GM12878 (cell line): ENCODE measurements around the gene RPS27L. TPM values are rescaled to one million over a fixed set of nuclear protein-coding genes. Genes with fewer than 3 reads are reported as not detected.
"Not testable (repeated sequence)": the region's sequence is repeated elsewhere in the genome, so short reads cannot be mapped to it uniquely, and the experiment has no call there.

Experiments used
- ATAC-seq: fragments of 200-7000 bp; cut with Tn5 transposase; 3 replicates; pipeline ENCODE4 v1.9.1; 2020; ENCODE audit warnings: mild to moderate bottlenecking, moderate library complexity
- BruUV-seq: library from RNA; stranded (reverse); fragments of 400-500 nt; replicated peaks from 2 replicates; lab custom pipeline; 2021; lab: Mats Ljungman, UMichigan
- CTCF ChIA-PET: fragments of 300-600 bp; sonication (Branson Sonifier 250); formaldehyde crosslinking; extraction: SDS; loops from one replicate; lab custom pipeline; 2021; ENCODE audit warnings: inconsistent platforms; lab: Yijun Ruan, JAX
- POLR2A ChIA-PET: fragments of 350-600 bp; formaldehyde crosslinking; extraction: SDS; loops from one replicate; lab custom pipeline; 2021; ENCODE audit warnings: inconsistent platforms; lab: Charles Lee
- RAD21 ChIA-PET: fragments of 300-600 bp; sonication (Branson Sonifier 250); formaldehyde crosslinking; loops from one replicate; lab custom pipeline; 2023; ENCODE audit warnings: antibody characterized with exemption; ENCODE audit not compliant: unreplicated experiment; lab: Charles Lee
- SMC1A ChIA-PET: fragments of 300-600 bp; sonication (Branson Sonifier 250); formaldehyde crosslinking; loops from one replicate; lab custom pipeline; 2023; ENCODE audit not compliant: unreplicated experiment, uncharacterized antibody; lab: Charles Lee
- DNase-seq: peaks from one replicate; pipeline ENCODE4 v3.0.0-alpha.2; 2011; ENCODE audit warnings: low read depth, low spot score
- FAIRE-seq: peaks from 3 replicates; lab custom pipeline; 2011; peaks lifted over from hg19 to GRCh38; lab: Jason Lieb, UNC
- H2AFZ ChIP-seq: 2 replicates; pipeline ENCODE4 v1.6.0; 2011; ENCODE audit warnings: low read depth, low read length, control low read depth; ENCODE audit not compliant: control insufficient read depth
- H3K27ac ChIP-seq: 2 replicates; pipeline ENCODE4 v1.5.1; 2011; ENCODE audit warnings: control low read depth; ENCODE audit not compliant: control insufficient read depth, insufficient read depth
- H3K27me3 ChIP-seq, 2 experiments: replicated peaks in 1 of 2; 2 replicates each; pipeline versions ENCODE4 v1.6.0 to v1.6.1; 2011; ENCODE audit warnings: low read length in 1 of 2; ENCODE audit not compliant: control insufficient read depth in 2 of 2, insufficient read depth in 2 of 2
- H3K36me3 ChIP-seq, 2 experiments: 2 replicates each; pipeline ENCODE4 v1.5.1; 2011; ENCODE audit warnings: low read length in 1 of 2; ENCODE audit not compliant: control insufficient read depth in 2 of 2, insufficient read depth in 2 of 2
- H3K4me1 ChIP-seq: 2 replicates; pipeline ENCODE4 v1.6.1; 2011; ENCODE audit warnings: mild to moderate bottlenecking, low read length, moderate library complexity, mixed read lengths; ENCODE audit not compliant: control insufficient read depth, insufficient read depth
- H3K4me2 ChIP-seq: 2 replicates; pipeline ENCODE4 v1.6.0; 2011; ENCODE audit warnings: control low read depth; ENCODE audit not compliant: control insufficient read depth, insufficient read depth
- H3K4me3 ChIP-seq: fragments of 200-600 bp; sonication (generic); 2 replicates; pipeline ENCODE4 v1.5.1; 2016
- H3K79me2 ChIP-seq: 2 replicates; pipeline ENCODE4 v1.6.0; 2011; ENCODE audit warnings: low read length; ENCODE audit not compliant: control insufficient read depth, insufficient read depth
- H3K9ac ChIP-seq: 2 replicates; pipeline ENCODE4 v1.8.0; 2011; ENCODE audit warnings: low read length, control low read depth, mixed read lengths; ENCODE audit not compliant: control insufficient read depth, insufficient read depth
- H3K9me3 ChIP-seq: replicated peaks from 3 replicates; pipeline ENCODE4 v1.5.1; 2011; ENCODE audit warnings: mild to moderate bottlenecking, low read length; ENCODE audit not compliant: control insufficient read depth, insufficient read depth
- H4K20me1 ChIP-seq: 2 replicates; pipeline ENCODE4 v1.6.0; 2011; ENCODE audit not compliant: control insufficient read depth, insufficient read depth
- CBX5 ChIP-seq: sonication (generic); IDR thresholded peaks from 2 replicates; pipeline ENCODE4 v1.6.1; 2016; ENCODE audit warnings: low read depth, moderate library complexity, mild to moderate bottlenecking, inconsistent platforms
- HDGF ChIP-seq: fragments of 450-650 bp; IDR thresholded peaks from 2 replicates; pipeline ENCODE4 v1.6.1; 2016; ENCODE audit warnings: antibody characterized with exemption
- KDM1A ChIP-seq: fragments of 200-600 bp; sonication (generic); IDR thresholded peaks from 2 replicates; pipeline ENCODE4 v1.6.1; 2016; ENCODE audit warnings: borderline replicate concordance
- NR2C1 ChIP-seq: fragments of 450-650 bp; IDR thresholded peaks from 2 replicates; pipeline ENCODE4 v1.6.1; 2017; ENCODE audit warnings: antibody characterized with exemption, mild to moderate bottlenecking, moderate library complexity
- PAX8 ChIP-seq: fragments of 450-650 bp; IDR thresholded peaks from 2 replicates; pipeline ENCODE4 v1.6.1; 2017; ENCODE audit warnings: mild to moderate bottlenecking, moderate library complexity
- RB1 ChIP-seq: fragments of 450-650 bp; formaldehyde crosslinking; IDR thresholded peaks from 2 replicates; pipeline ENCODE4 v1.6.1; 2017; ENCODE audit warnings: mild to moderate bottlenecking, borderline replicate concordance
- SKIL ChIP-seq: fragments of 450-650 bp; IDR thresholded peaks from 2 replicates; pipeline ENCODE4 v1.6.1; 2017; ENCODE audit warnings: mild to moderate bottlenecking, low read depth, inconsistent platforms; ENCODE audit not compliant: poor library complexity, severe bottlenecking
- WGBS: methylation state at CpG from one replicate; pipeline ENCODE4 v1.1.6; 2016; ENCODE audit warnings: low lambda C conversion rate; ENCODE audit not compliant: insufficient replicate concordance, insufficient coverage; ENCODE audit errors: missing lambda C conversion rate; 5-methylcytosine and 5-hydroxymethylcytosine counted together
- in situ Hi-C: fragments of 300-500 bp; cut with MboI; formaldehyde crosslinking; loops from 9 replicates; pipeline ENCODE4 v1.14.3; 2018; ENCODE audit warnings: mixed read lengths
- intact Hi-C: fragments of 100-400 bp; cut with micrococcal nuclease; formaldehyde crosslinking; loops from one replicate; pipeline ENCODE4 v1.14.2; 2022; ENCODE audit not compliant: unreplicated experiment
- polyA plus RNA-seq, 11 experiments: library from polyadenylated mRNA; depleted of rRNA in 4 of 11; unstranded in 6 of 11; stranded (reverse) in 5 of 11; fragments of >200 nt; fragmentation: Nextera tagmentation in 4 of 11; fragmentation: Illumina TruSeq in 1 of 11; extraction: Ambion mirVana in 4 of 11; extraction: Trizol in 1 of 11; gene quantifications; 1 replicate in 1 of 11; 2 replicates in 10 of 11; pipeline versions ENCODE4 v1.2.1 to v1.2.3, GENCODE V29; 2011 to 2016; ENCODE audit warnings: inconsistent platforms in 2 of 11, missing spikeins in 2 of 11, low read depth in 1 of 11
- total RNA-seq, 4 experiments: library from RNA; depleted of rRNA in 3 of 4; stranded (reverse); fragments of >200 nt in 3 of 4; fragmentation: Illumina TruSeq in 1 of 4; extraction: Trizol in 1 of 4; gene quantifications; 2 replicates each; pipeline versions ENCODE4 v1.2.1 to v1.2.3, GENCODE V29; 2013 to 2021
- TF ChIP-seq, protein P1 (sequence below): fragments of 150-350 bp; IDR thresholded peaks from 2 replicates; pipeline ENCODE4 v1.6.1; 2014; ENCODE audit warnings: mild to moderate bottlenecking, low read depth, low read length
- TF ChIP-seq, protein P2 (sequence below): IDR thresholded peaks from 2 replicates; pipeline ENCODE4 v1.6.1; 2012; ENCODE audit warnings: improper control_type of control experiment, low read depth, low read length; ENCODE audit not compliant: insufficient replicate concordance

RPS27L gene
- total and polyA plus RNA-seq, 10 of the 15 experiments (the other 5 are each of a cell fraction or from before 2014, with no cell fraction given) = 133 to 970 (median 220) TPM

DNA sequence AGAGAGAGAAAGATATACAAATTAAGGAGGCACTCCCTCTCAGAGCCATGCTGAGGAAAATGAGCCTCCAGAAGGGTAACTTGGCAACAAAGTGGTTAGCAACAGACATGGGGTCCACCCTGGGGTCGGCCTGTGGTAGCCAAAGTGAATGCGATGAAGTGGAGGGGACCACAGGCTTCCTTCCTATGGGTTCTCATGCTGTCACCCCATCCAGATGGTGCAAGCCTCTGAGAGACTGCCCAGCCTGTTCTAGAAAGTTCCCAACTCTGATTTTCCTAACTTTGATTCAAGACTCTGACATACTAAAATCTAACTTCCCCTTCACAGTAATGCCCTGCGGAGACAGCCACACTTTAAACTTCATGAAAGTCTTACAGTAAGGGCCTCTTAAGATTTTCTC is 53.9 kb downstream of the RPS27L start (continued):
- no peak for TF ChIP-seq SKIL
- no peak for TF ChIP-seq PAX8
- no peak for TF ChIP-seq HDGF
- TF ChIP-seq NR2C1 = no peak
- TF ChIP-seq RB1 = no peak
- TF ChIP-seq, protein P1, sequence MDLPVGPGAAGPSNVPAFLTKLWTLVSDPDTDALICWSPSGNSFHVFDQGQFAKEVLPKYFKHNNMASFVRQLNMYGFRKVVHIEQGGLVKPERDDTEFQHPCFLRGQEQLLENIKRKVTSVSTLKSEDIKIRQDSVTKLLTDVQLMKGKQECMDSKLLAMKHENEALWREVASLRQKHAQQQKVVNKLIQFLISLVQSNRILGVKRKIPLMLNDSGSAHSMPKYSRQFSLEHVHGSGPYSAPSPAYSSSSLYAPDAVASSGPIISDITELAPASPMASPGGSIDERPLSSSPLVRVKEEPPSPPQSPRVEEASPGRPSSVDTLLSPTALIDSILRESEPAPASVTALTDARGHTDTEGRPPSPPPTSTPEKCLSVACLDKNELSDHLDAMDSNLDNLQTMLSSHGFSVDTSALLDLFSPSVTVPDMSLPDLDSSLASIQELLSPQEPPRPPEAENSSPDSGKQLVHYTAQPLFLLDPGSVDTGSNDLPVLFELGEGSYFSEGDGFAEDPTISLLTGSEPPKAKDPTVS = no peak
- TF ChIP-seq, protein P2, sequence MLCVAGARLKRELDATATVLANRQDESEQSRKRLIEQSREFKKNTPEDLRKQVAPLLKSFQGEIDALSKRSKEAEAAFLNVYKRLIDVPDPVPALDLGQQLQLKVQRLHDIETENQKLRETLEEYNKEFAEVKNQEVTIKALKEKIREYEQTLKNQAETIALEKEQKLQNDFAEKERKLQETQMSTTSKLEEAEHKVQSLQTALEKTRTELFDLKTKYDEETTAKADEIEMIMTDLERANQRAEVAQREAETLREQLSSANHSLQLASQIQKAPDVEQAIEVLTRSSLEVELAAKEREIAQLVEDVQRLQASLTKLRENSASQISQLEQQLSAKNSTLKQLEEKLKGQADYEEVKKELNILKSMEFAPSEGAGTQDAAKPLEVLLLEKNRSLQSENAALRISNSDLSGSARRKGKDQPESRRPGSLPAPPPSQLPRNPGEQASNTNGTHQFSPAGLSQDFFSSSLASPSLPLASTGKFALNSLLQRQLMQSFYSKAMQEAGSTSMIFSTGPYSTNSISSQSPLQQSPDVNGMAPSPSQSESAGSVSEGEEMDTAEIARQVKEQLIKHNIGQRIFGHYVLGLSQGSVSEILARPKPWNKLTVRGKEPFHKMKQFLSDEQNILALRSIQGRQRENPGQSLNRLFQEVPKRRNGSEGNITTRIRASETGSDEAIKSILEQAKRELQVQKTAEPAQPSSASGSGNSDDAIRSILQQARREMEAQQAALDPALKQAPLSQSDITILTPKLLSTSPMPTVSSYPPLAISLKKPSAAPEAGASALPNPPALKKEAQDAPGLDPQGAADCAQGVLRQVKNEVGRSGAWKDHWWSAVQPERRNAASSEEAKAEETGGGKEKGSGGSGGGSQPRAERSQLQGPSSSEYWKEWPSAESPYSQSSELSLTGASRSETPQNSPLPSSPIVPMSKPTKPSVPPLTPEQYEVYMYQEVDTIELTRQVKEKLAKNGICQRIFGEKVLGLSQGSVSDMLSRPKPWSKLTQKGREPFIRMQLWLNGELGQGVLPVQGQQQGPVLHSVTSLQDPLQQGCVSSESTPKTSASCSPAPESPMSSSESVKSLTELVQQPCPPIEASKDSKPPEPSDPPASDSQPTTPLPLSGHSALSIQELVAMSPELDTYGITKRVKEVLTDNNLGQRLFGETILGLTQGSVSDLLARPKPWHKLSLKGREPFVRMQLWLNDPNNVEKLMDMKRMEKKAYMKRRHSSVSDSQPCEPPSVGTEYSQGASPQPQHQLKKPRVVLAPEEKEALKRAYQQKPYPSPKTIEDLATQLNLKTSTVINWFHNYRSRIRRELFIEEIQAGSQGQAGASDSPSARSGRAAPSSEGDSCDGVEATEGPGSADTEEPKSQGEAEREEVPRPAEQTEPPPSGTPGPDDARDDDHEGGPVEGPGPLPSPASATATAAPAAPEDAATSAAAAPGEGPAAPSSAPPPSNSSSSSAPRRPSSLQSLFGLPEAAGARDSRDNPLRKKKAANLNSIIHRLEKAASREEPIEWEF = no peak
- TF ChIP-seq KDM1A = no peak
- TF ChIP-seq CBX5 = no peak

DNA sequence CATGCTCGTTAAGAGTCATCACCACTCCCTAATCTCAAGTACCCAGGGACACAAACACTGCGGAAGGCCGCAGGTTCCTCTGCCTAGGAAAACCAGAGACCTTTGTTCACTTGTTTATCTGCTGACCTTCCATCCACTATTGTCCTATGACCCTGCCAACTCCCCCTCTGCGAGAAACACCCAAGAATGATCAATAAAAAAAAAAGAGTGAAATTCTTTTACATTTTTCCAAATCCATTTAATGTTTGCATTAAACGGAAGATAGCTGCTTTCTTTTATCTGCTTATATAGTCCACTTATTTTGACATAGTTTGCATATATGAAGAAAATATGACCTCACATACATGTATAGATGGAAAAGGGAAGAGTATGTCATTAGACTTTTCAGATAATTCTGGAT is 57.7 kb downstream of the RPS27L start:
- POLR2A ChIA-PET, FAIRE-seq, H3K9me3 ChIP-seq, SMC1A ChIA-PET, H3K4me3 ChIP-seq, intact Hi-C loops, H3K4me1 ChIP-seq, H3K27ac ChIP-seq, RAD21 ChIA-PET, H3K9ac ChIP-seq, ATAC-seq, CTCF ChIA-PET, DNase-seq, H4K20me1 ChIP-seq, H3K4me2 ChIP-seq, H2AFZ ChIP-seq, H3K27me3 ChIP-seq, H3K36me3 ChIP-seq, BruUV-seq, H3K79me2 ChIP-seq: not testable (repeated sequence)
- in situ Hi-C loops = loop anchor here (10.0 kb wide), 1 partner anchor 255 kb away; no protein-coding TSS in a partner anchor
- 75% methylated on average over 4 of the region's 5 CpGs for WGBS
